ENCODE results near the gene NET1.
"Not testable (repeated sequence)": the region's sequence is repeated elsewhere in the genome, so short reads cannot be mapped to it uniquely, and the experiment has no call there.

The NET1 gene

DNA sequence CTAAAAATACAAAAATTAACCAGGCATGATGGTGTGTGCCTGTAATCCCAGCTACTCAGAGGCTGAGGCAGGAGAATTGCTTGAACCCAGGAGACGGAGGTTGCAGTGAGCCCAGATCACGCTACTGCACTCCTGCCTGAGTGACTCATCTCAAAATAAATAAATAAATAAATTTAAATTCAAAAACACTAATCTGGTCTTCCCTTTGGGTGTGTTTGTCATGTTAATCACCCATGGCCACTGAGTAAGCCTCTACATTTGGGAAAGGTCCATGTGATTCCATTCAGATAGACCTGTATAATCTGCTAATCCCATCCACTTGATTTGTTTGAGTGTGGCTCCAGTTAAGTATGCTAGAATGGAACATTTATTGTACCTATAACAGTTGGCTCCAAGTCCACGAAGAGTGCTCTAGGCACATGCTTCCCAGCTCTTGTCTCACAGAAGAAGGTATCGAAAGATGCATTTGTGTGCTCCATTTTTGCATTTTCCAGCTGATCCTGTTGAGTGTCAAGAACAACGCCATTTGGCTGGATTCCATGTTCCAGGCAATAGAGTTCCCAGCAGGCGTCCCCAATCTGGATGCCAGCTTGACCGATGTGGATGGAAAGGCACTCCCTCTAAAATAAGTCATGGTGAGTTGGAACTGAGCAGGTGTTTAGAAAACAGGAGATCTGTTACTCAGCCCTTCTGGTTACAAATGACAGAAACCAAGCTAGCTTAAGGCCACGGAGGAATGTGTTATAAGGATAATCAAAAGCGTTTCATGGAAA is 11.7 kb upstream of the NET1 start:
- DNase-seq (ENCODE audit: low spot score), result no peak

DNA sequence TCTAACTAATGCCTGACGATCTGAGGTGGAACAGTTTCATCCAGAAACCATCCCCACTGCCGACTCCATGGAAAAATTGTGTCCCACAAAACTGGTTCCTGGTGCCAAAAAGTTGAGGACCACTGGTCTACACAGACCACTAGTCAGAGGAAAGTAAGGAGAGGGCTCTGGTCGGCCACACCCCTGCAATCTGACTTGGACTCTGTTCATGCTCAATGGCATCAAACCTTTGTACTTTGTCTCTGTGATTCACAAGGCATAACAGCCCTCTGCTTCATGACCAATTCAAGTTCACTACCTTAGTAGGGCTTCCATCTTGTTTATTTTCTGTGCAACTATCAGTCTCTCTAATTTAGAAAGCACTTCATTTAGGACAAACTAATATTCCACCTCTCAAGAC is 9.6 kb upstream of the NET1 start:
- DNase-seq (ENCODE audit: low spot score), result no peak

DNA sequence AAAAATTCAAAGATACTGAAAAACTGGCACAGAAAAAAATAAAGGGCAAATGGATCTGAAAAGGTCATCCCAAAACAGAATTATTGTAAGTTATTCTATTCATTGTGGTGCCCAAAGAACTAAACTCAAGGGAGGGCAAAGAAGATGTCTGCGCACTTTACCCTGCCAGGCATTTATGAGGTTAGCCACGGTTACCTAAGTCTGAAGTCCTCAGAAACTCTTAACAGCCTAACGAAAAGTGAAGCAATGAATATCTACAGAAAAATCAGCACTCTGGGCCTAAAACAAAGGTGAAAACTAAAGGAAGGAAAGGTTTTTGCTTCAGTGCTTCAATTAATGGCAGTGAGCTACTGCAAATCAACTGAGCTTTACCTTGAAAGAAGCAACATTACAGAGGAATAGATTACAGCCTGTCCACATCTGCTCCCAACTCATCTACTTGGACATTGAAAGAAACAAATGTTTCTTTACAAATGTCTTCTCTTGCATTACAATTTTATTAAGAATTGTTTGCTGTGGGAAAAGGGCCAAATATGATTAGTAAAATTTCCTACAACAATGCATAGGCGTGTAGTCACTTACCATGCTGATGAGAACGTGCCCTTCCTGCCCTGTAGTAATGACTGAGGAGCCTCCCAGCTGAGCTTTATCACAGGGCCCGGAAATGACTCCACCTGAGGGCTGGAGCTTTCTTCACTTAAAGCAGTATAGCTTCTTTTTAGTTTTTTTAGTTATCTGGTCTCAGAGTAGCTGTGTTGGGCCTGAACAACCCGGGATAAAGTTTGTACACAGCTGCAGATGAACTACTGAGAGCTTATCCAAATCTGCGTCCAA is 7.9 kb upstream of the NET1 start, which contains the start of gene TUBAL3:
TUBAL3 (minus strand) TSS at position 621 of the 834 bp plus-strand sequence; CDS start at position 585, 36 bp downstream.
- peak; percentile 50 for DNase-seq (ENCODE audit: low spot score)

DNA sequence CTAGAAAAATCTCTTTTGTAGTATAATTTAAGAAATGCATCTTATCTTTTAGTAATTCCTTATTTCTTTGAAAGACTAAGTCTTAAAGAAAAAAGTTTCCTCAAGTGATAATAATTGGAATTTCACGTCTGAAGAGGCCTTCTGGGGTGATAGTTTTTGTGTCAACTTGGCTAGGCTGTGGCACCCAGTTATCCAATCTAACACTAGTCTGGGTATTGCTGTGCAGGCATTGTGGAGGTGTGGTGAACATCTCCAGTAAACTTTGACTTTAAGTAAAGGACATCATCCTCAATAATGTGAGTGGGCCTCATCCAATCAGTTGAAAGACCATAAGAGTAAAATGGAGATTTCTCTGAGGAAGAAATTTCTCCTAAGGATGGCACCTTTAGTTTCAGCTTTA is 5.4 kb upstream of the NET1 start:
- no peak for DNase-seq (ENCODE audit: low spot score)

DNA sequence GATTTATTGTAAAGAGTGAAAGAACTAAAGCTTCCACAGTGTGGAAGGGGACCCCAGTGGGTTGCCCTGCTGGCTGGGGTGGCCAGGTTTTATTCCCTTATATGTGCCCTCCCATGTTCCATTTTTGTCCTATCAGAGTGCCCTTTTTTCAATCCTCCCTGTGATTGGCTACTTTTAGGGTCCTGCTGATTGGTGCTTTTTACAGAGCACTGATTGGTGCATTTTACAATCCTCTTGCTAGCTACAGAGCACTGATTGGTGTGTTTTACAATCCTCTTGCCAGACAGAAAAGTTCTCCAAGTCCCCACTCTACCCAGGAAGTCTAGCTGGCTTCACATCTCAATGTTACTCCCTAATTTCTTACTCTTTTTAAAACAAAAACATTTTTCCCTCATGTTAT is 1.6 kb upstream of the NET1 start:
- not testable (repeated sequence) for DNase-seq (ENCODE audit: low spot score)

DNA sequence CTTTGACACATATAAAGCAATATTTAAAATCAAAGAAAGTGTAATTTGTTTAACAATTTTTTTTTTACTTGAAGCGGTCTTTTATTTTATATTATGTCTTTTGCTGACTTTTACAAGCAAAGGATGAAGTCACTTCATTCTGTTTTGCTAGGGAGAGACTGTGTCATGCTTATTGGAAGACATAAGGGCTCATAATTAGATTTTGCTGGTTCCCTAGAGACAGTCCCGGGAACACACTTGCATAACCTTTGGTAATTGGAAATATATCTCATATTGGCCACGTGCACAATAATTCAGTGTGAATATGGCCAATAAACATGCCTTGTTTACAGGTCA is 448 bp upstream of the NET1 start:
- no peak for DNase-seq (ENCODE audit: low spot score)

DNA sequence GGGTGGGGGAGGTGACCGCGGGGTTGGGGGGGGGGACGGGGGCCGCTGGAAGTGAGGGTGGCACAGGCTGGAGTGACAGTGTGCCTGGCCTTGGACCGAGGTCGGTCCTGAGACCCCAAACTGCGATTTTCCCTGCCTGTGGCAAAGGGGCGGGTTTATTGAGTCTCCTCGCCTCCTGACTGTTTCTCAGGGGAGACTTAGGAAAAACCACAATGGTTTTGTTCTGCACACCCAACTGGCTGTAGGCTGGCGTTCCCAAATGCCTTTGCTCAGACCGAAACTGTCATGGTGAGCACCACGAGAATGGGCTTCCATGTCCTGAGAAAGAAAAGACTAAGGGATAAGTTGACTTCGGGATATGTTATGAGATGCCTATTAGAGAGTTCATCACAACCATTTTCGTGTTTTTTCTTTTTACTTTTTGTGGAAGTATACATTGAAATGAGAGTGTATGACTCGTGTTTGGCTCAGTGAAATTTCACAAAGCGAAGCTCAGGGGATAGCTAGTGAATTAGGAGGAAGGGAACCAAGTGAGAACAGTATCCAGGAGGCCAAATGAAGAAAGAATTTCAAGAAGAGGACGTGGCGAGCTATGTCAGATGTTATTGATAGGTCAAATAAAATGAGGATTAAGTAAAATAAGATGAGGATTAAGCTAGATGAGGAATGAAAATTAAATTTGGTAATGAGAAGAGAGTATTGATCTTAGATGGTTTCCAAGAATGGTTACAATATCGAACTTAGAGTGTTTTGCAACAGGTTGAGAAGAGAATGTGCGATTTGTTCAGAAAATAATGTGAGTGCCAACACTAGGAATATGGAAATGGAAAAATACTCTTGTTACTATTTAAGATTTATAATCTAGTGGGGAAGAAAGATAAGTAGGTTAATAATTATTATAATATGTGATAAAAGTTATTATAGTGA is 918 bp downstream of the NET1 start:
- peak; percentile 57 for DNase-seq (ENCODE audit: low spot score)

DNA sequence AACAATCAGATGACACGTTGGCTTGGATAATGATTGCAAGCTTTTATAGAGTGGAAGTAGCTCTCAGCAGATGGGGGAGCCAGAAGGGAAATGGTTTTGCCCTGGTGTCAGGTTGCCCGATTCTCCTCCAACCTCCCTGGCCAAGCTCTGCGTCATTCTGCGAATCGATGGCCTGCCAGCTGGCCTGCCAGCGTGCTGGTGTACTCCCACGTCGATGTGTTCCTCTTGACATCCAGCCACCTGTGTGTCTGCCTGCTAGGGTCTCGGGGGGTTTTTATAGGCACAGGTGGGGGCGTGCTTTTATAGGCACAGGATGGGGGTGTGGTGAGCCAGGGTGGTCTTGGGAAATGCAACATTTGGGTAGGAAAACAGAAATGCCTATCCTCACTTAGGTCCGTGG is 4.6 kb downstream of the NET1 start:
- DNase-seq (ENCODE audit: low spot score), result no peak

DNA sequence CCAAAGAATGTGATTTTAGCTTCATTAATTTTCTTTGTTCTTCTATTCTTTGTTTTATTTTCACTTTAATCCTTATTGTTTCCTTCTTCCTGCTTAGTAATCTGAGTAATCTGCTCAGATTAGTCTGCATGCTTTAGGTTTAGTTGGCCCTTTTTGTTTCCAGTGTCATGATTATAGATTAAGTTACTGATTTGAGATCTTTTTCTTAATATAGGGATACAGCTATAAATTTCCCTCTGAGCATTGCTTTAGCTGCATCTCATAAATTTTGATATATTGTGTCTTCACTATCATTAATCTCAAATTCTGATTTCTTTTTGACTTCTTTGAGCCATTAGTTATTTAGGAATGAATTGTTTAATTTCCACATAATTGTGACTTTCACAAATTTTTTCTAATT is 6.2 kb downstream of the NET1 start:
- DNase-seq (ENCODE audit: low spot score), result no peak

DNA sequence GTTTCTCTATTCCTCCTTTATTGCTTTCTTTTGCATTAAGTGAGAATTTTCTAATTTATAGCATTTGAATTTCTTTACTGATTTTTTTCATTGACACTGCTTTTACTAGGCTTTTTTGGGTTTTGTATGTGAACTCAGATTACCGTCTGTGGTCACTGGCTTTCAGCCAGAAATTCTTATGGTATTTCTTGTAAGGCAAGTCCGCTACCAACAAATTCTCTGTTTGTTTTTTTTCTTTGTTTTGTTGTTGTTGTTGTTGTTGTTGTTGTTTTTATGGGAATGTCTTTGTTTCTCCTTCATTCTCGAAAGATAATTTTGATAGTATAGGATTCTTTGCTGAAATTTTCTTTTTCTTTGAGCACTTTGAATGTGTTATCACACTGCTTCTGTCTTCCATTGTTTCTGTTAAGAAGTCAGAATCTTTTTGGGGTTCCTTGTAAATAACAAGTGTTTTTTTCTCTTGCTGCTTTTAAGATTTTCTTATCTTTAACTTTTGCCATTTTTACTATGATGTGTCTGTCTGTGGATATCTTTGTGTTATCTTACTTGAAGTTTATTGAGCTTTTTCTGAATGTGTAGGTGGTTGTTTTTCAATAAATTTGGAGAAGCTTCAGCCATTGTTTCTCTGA is 7.2 kb downstream of the NET1 start:
- no peak for DNase-seq (ENCODE audit: low spot score)

DNA sequence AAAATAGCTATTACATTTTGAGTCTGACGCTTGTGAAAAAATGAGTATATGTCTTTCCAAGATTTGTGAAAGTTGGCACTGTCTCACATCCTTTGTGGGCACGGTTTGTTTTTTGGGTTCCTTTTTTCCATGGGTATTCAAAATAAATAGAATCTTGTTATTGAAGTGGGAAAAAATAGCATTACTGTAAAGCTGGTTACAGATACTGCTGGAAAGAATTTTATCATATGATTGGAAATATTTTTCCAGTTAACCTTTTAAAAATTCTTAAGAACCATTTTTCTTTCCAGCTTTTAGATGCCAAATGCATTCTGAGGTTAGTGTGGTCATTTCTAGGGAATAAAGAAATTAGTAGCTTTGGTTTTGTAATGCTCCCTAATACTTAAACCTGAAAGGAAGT is 11.4 kb downstream of the NET1 start:
- no peak for DNase-seq (ENCODE audit: low spot score)

DNA sequence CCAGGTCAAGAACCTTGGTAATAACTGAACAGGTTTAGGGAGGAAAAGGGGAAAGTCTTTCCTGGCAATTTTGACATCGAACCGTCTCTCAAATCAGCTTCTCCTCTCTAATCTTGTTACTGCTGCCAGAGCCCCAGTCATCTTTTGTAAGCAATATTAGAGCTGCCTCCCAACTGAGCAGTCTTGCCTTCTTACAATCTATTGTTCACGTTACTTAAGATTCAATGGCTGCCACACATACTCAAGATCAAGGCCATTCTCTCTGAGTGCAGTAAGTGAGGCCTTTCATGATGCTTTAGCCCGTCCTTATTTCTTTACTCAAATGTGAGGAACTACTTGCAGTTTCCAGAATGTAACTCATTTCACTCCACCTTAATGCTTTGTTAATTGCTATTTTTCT is 12.4 kb downstream of the NET1 start:
- DNase-seq (ENCODE audit: low spot score), result no peak

DNA sequence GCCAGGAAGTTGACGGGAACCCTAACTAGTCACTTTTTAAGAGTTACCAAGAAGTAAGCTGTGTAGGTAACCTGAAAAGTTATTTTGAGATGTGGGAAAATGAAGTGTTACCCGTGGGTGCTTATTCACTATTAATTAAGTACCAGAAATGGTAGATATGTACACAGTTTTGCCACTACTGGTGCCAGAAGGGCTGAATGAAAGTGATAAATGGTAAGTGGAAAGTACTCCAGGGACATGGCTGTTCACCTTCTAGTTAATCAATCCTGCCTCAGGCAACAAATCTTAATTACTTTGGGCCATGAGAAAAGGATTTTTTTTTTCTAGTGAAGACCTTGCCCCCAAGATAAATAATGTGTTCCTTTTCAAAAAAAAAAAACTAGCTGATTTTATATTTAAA is 15.8 kb downstream of the NET1 start:
- no peak for DNase-seq (ENCODE audit: low spot score)

DNA sequence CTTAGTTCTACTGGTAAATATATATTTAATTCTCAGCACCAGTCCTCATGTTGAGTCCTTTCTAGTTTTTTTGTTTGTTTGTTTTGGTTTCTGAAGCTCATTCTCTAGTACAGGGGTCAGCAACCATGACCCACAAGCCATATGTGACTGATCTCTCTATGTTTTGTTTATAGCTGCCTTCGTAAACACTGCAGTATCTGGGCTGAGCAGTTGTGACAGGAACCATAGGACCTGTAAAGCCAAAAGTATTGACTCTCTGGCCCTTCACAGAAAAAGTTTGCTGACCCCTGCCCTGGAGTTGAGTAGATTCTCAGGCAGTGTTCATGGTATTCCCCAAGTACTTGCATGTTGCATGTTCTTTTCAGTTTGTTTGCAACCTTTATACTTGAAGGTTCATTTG is 20.8 kb downstream of the NET1 start:
- DNase-seq (ENCODE audit: low spot score), result no peak

DNA sequence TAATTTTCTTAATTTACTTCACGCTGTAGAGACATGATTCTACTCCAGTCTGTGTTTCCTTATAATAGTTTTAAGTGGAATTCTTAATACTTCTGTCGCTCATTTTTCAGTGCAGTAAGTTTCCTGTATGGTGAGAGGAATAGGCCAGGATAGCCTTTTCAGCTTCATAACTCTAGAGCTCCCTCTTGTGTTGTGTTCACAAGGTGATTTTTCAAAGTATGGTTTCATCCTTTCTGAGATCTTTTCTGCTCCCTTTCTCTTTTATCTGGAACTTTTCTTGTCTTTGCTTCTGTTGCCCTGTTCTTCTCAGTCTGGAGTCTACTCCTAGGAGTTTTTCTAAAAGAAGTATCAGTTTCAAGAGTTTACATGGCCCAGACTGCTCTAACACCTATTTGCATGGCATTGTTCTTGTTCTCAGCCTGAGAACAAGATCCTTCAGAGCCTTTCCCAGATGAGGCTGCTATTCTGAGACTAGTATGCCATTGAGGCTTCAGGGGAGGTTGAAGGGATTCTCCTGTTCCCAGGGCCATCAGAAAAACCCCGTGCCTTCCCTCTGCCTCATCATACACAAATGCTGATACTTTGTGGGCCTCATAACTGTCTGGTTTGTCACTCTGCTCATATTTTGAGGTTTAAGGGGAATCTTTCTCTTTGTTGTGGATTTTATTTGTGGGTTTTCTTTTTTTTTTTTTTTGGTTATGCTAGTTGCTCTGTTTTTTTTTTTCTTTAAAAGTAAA is 21.8 kb downstream of the NET1 start:
- DNase-seq (ENCODE audit: low spot score), result peak; percentile 72

DNA sequence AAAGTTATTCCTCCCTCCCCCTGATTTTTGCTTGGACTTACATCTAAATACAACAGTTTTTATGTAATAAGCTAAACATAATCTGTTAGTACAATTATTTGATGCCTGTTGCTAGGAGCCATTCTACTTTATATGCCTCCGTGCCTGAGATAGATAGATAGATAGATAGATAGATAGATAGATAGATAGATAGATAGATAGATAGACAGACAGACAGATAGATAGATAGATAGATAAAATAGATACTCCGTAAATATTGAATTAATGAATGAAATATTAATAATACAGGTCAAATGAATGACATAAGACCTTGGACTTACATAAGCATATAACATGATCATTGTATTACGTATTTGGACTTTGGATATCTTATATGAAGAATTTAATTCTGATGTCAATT is 23.0 kb downstream of the NET1 start:
- no peak for DNase-seq (ENCODE audit: low spot score)

DNA sequence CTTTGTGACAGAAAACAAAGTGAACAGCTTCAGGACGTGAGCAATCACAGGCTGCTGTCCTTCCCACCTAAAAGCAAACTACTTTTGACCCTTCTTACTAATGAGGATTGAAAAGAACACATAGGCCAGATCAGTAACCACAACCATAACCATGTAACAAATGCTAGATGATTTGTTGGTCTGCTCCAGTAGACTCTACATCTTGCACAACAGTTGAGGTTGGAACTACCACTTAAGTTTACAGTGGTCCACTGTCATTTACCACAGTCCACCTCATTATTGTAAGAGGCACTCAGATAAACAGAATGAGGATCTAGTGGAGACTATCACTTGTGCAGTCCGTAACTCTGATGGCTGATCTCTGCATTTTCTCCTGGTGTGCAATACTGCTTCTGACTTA is 27.8 kb downstream of the NET1 start:
- DNase-seq (ENCODE audit: low spot score), result no peak

DNA sequence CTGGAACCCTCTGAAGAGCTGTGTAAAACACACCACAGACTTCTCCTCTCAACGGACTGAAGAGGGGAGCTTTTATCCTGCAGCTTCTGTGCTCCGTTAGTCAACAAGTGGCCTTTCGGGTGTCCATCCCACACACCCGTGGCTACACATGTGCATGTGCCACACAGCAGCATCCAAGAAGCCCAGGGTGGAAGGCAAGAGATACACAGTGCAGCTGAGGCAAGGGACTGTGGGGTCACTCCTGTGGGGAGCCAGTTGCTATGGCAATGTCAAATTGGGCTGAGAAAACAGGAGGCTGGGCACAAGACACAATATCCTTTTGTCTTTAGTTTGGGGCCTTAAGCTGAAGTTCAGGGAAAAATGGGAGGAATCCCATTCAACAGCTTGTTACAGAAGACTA is 28.7 kb downstream of the NET1 start:
- no peak for DNase-seq (ENCODE audit: low spot score)

DNA sequence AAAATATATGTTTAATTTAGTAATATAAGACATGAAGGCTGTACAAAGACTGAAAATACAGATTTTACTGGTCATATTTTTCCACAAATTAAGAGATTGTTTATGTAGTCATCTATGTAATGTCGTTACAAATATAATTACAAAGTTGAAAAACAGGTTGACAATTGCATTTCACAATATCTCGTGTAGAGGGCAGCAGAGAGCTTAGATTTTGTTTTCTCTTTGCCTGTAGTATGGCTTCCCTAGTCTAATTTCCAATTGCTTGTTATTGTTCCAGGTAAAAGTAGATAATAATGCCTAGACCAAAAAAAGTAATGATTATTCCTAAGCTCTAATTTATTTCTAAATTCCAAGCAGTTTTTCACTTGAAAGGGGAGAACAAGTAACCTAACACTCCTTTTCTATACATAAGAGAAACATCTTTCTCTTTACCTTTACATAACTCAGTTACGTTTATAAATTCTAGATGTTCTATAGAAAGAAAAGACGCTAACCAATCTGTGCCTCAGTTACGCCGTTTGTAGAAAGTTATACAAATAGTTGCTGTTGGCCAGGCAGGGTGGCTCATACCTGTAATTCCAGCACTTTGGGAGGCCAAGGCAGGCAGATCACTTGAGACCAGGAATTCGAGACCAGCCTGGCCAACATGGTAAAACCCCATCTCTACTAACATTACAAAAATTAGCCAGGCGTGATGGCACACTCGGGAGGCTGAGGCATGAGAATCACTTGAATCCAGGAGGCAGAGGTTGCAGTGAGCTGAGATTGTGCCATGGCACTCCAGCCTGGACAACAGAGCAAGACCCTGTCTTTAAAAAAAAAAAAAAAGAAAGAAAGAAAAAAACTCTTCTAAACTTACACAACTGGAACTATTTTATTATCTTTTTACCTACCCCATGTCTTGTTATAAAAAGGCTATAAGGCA is 30.0 kb downstream of the NET1 start:
- peak; percentile 64 for DNase-seq (ENCODE audit: low spot score)

DNA sequence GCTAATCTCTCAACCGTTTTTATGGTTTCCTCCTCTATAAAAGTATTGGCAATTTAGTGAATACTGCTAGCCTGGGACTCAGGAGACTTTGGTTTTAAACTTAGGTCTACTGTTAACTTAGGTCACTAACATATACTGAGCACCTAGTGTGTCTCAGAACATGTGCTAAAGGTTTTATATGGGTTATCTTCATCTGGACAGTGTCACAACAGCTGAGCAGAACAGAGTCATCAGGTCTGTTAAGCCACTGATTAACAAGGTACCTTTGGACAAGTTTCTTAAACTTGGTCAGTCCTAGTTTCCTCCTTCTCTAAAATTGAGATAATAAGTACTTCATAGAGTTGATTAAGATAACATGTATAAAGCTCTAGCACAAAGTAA is 30.6 kb downstream of the NET1 start:
- no peak for DNase-seq (ENCODE audit: low spot score)
